Endodermal cell (in vitro differentiated cells): ENCODE data around the gene RINL. TPM values are rescaled to one million over a fixed set of nuclear protein-coding genes. Genes with fewer than 3 reads are reported as not detected.

Experiments
- DNase-seq: peaks from one replicate; pipeline ENCODE4 v3.0.0-alpha.2; 2017
- H3K27ac ChIP-seq: 2 replicates; pipeline ENCODE4 v1.5.1; 2013; ENCODE audit warnings: mild to moderate bottlenecking, low read depth, low read length, moderate library complexity
- H3K27me3 ChIP-seq: 2 replicates; pipeline ENCODE4 v1.6.1; 2013; ENCODE audit warnings: mild to moderate bottlenecking, low read length, moderate library complexity; ENCODE audit not compliant: insufficient read depth, control insufficient read depth, poor library complexity, severe bottlenecking
- H3K36me3 ChIP-seq: 2 replicates; pipeline ENCODE4 v1.7.0; 2013; ENCODE audit warnings: mild to moderate bottlenecking, low read length, moderate library complexity; ENCODE audit not compliant: control insufficient read depth, insufficient read depth
- H3K4me1 ChIP-seq: one replicate; pipeline ENCODE4 v1.7.0; 2013; ENCODE audit warnings: low read length; ENCODE audit not compliant: control insufficient read depth, insufficient read depth
- H3K4me3 ChIP-seq: 2 replicates; pipeline ENCODE4 v1.5.1; 2013; ENCODE audit warnings: mild to moderate bottlenecking, low read length, moderate library complexity
- H3K9ac ChIP-seq: 2 replicates; pipeline ENCODE4 v1.6.1; 2013; ENCODE audit warnings: mild to moderate bottlenecking, low read length, moderate library complexity; ENCODE audit not compliant: poor library complexity, severe bottlenecking; ENCODE audit errors: extremely low read depth
- H3K9me3 ChIP-seq: 2 replicates; pipeline ENCODE4 v1.6.1; 2013; ENCODE audit warnings: mild to moderate bottlenecking, low read length, moderate library complexity; ENCODE audit not compliant: control insufficient read depth
- H3K27ac Mint-ChIP-seq: 2 replicates; pipeline ENCODE4 v1.8.0; 2020; ENCODE audit warnings: mixed read lengths
- H3K27me3 Mint-ChIP-seq: 2 replicates; pipeline ENCODE4 v1.8.0; 2021; ENCODE audit warnings: mild to moderate bottlenecking, mixed read lengths; ENCODE audit not compliant: insufficient read depth
- H3K36me3 Mint-ChIP-seq: 2 replicates; pipeline ENCODE4 v1.8.0; 2020; ENCODE audit warnings: low read depth, mixed read lengths
- H3K4me1 Mint-ChIP-seq: 2 replicates; pipeline ENCODE4 v1.8.0; 2020; ENCODE audit warnings: mixed read lengths
- H3K4me3 Mint-ChIP-seq: 2 replicates; pipeline ENCODE4 v1.8.0; 2020; ENCODE audit warnings: mild to moderate bottlenecking, moderate library complexity, mixed read lengths
- H3K9me3 Mint-ChIP-seq: 2 replicates; pipeline ENCODE4 v1.8.0; 2020; ENCODE audit warnings: mild to moderate bottlenecking, mixed read lengths
- CTCF ChIP-seq: fragments of 200-600 bp; sonication (generic); conservative IDR thresholded peaks from 2 replicates; pipeline ENCODE4 v1.5.0; 2021; ENCODE audit warnings: antibody characterized with exemption, mild to moderate bottlenecking
- WGBS, 2 experiments: methylation state at CpG; one replicate each; pipeline versions ENCODE4 v1.1.5 to v1.1.7; 2013; ENCODE audit warnings: missing lambda C conversion rate in 2 of 2, mixed read lengths in 1 of 2; ENCODE audit not compliant: insufficient coverage in 1 of 2, insufficient read length in 1 of 2; 5-methylcytosine and 5-hydroxymethylcytosine counted together
- total RNA-seq, 2 donors: library from RNA; stranded (reverse); fragmentation: NEBNext Ultra II Directional in 1 of 2; extraction: Animal tissue kit (Norgen Biotek cat#: 25700) in 1 of 2; gene quantifications; 2 replicates in 1 of 2; 3 replicates in 1 of 2; pipeline ENCODE4 v1.2.1, GENCODE V29; 2021

The RINL gene
- total RNA-seq, 2 donors from 2014 or later = 4.8 to 6.7 TPM

DNA sequence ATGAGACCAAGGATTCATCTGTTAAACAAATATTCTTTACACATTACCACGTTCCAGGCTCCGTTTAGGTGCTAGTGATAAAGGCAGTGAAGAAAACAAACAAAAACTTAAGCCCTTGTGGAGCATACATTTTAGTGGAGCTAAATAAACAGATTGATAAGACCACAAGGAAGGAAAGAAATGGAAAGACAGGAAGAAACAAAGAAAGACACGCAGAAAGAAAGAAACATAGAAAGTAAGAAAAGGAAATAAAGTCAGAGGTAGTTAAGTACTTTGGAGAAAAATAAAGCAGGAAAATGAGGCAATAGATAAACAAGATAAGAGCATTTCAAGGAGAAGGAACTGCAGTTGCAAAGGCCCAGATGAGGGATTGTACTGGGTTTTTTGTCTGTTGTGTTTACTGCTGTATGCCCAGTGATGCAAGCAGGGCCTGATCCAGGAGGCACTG is 22.7 kb upstream of the RINL start:
- peak overlapping the region; percentile 96 for H3K27ac Mint-ChIP-seq
- H3K36me3 ChIP-seq = no peaks in the 10 kb centered on the region
- H3K27ac ChIP-seq = no peak overlapping the region
- WGBS, 2 experiments = 52 to 86% methylated on average over 1 to 3 of the region's 3 CpGs
- H3K9ac ChIP-seq = peak overlapping the region; percentile 87
- H3K27me3 Mint-ChIP-seq = peaks cover 18% of the 10 kb centered on the region
- H3K4me1 Mint-ChIP-seq = peaks cover 18% of the 10 kb centered on the region
- H3K4me3 ChIP-seq = peak overlapping the region; percentile 85
- H3K9me3 ChIP-seq = peaks cover 7% of the 10 kb centered on the region
- peaks cover 9% of the 10 kb centered on the region for H3K9me3 Mint-ChIP-seq
- TF ChIP-seq CTCF = no peak
- no peak for DNase-seq
- H3K4me1 ChIP-seq = no peaks in the 10 kb centered on the region
- peaks cover 20% of the 10 kb centered on the region for H3K36me3 Mint-ChIP-seq
- H3K4me3 Mint-ChIP-seq = peak overlapping the region; percentile 67
- H3K27me3 ChIP-seq = no peaks in the 10 kb centered on the region

- no peaks in the 10 kb centered on the region for H3K4me1 ChIP-seq
- peak overlapping the region; percentile 87 for H3K9ac ChIP-seq
- peak overlapping the region; percentile 85 for H3K4me3 ChIP-seq
- WGBS, 2 experiments = 0 to 5% methylated on average over 5 to 8 of the region's 8 CpGs
- DNase-seq = no peak
- Mint-ChIP-seq H3K9me3 (peaks cover 9% of the 10 kb centered on the region), H3K27ac (peak overlapping the region; percentile 96), H3K27me3 (peaks cover 18% of the 10 kb centered on the region), H3K4me1 (peaks cover 18% of the 10 kb centered on the region), H3K4me3 (peak overlapping the region; percentile 67), H3K36me3 (peaks cover 17% of the 10 kb centered on the region)
- no peaks in the 10 kb centered on the region for H3K27me3 ChIP-seq
- no peak for TF ChIP-seq CTCF
- peaks cover 7% of the 10 kb centered on the region for H3K9me3 ChIP-seq
- no peaks in the 10 kb centered on the region for H3K36me3 ChIP-seq
- H3K27ac ChIP-seq = peak overlapping the region; percentile 86
Observed at GRCh38 chr19:38900202-38900629, 22.1 kb upstream of the RINL start.

DNA sequence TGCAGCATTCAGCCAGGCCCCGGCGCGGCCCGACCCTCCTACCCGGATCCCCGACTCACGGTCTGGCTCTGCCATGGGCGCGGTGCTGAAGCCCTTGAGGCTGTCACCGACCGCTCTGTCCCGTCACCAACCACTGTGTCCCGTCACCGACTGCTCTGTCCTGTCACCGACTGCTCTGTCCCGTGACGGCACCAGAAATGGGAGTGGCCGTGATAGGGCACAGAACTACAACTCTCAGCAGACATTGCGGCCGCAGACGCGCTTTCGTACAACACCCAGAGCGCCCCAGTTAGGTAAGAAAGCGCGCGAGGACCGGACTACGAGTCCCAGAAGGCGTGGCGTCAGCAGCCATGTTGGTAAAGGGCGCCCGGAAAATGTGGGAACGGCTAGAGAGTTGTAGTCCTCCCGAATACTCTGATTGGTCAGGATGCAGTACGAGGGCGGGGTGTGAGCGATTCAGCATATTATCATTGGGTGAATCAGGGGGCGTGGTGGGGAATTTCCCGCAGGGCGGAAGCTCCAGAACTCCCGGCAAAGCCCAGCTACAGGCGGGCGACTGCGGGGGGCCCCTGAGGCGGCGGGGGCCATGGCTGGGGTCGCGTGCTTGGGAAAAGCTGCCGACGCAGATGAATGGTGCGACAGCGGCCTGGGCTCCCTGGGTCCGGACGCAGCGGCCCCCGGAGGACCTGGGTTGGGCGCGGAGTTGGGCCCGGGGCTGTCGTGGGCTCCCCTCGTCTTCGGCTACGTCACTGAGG is 21.5 kb upstream of the RINL start, which contains the start of the genes NFKBIB and SIRT2:
NFKBIB (plus strand) TSS at position 523 of the 755 bp plus-strand sequence; CDS start at position 587, 64 bp downstream.
SIRT2 (minus strand) TSS at position 172 of the 755 bp plus-strand sequence; CDS start at position 75, 97 bp downstream.
- 1% methylated on average over 31 to 64 of the region's 64 CpGs for WGBS, 2 experiments
- Histone ChIP-seq H3K9me3 (peaks cover 7% of the 10 kb centered on the region), H3K36me3 (no peaks in the 10 kb centered on the region), H3K27me3 (no peaks in the 10 kb centered on the region), H3K9ac (peak within 1 kb of the TSS; percentile 87), H3K4me3 (peak within 1 kb of the TSS; percentile 85), H3K4me1 (no peaks in the 10 kb centered on the region), H3K27ac (peak within 1 kb of the TSS; percentile 86)
- peaks cover 16% of the 10 kb centered on the region for H3K4me1 Mint-ChIP-seq
- DNase-seq = peak; percentile 100
- H3K36me3 Mint-ChIP-seq = peaks cover 12% of the 10 kb centered on the region
- H3K27me3 Mint-ChIP-seq = peaks cover 18% of the 10 kb centered on the region
- peak within 1 kb of the TSS; percentile 96 for H3K27ac Mint-ChIP-seq
- TF ChIP-seq CTCF = no peak
- peaks cover 9% of the 10 kb centered on the region for H3K9me3 Mint-ChIP-seq
- H3K4me3 Mint-ChIP-seq = peak within 1 kb of the TSS; percentile 67
